Femur (tissue), 1 donor: ENCODE results near the gene LRRC10B.
"Not testable (repeated sequence)": the region's sequence is repeated elsewhere in the genome, so short reads cannot be mapped to it uniquely, and the experiment has no call there.

Experiments used
- DNase-seq: peaks from one replicate; pipeline ENCODE4 v3.0.0-alpha.2; 2017

The LRRC10B gene

GRCh38 chr11:61507962-61508861, at the start of gene LRRC10B:
TSS of gene LRRC10B (plus strand) at chr11:61508749. CDS start at chr11:61508999, 250 bp downstream.
- no peak for DNase-seq

GRCh38 chr11:61460474-61460881, 48.1 kb upstream of the LRRC10B start:
- DNase-seq, result peak; percentile 85

DNA sequence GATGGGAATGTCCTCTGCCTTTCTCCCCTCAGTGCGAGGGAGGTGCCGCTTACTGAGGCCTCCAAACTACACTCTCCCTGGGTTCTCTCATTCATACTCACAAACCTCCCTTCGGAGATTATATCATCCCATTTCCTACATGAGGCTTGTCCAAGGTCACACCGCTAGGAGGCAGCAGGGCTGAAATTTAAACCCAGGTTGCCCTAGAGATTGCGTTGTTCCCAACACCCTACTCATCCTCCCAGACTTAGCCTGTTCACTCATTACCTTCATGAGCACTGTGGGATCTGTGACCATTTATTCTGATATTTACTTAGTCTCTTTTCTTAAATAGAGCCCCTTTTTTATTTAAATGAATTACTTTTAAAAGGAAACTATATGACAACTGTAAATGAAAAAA, 47.6 kb upstream of the LRRC10B start:
- DNase-seq, result no peak

- DNase-seq, result not testable (repeated sequence)
Observed at GRCh38 chr11:61467602-61468001, 40.9 kb upstream of the LRRC10B start.

- DNase-seq, result no peak
Observed at GRCh38 chr11:61468002-61468401, 40.5 kb upstream of the LRRC10B start.

GRCh38 chr11:61472282-61472681, 36.3 kb upstream of the LRRC10B start:
- DNase-seq, result peak; percentile 62

- no peak for DNase-seq
Observed at GRCh38 chr11:61472868-61473267, 35.7 kb upstream of the LRRC10B start.

DNA sequence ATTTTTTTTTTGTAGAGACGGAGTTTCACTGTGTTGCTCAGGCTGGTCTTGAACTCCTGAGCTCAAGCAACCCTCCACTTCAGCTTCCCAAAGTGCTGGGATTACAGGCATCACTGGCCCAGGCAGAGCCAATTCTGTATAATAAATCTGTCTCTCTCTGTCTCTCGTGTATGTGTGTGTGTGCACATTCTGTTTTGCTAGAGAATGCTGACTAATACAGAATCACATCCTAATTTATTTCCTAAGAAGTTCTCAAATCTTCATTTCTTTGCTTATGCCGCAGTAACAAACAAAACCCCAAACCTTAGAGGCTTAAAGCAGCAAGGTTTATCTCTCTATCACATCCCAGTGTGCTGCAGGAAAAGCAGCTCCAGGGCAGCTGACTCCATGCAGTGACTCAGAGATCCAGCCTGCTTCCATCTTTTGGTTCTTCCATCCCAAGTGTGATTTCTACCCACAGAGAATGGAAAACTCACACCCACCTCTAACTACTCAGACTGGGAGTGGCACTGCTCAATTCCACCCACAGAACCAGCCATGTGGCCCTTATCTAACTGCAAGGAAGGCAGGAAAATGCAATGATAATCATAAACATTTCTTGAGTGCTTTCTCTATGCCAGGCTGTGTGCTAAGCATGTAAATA, 35.1 kb upstream of the LRRC10B start:
- no peak for DNase-seq

DNA sequence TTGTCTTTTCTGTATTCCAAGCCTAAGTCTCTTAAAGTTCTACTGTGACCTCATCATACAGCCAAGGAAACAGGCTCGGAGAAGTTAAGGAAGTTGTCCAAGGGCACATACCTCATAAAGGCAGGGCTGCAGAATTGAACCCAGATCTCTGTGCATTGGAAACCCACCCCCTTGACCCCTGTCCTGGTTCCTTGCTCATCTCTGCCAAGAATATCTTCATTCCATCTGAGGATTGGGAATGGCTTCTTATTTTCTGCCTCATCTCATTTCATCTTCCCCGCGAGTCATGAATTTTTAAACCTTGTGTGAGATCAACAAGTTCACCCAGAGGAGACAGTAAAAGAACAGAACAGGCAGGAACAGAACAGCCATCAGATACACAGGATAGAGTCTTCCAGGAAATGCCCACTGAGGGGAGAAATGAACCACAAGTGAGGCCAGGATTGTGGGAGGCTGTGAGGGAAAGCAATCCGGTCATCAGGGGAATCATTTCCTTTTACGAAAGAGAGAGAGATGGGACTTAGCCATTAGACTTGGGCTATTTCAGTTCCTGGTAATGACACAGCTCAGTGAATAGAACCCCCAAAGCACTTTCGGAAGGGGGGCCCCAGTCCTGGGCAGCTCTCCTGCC, 34.4 kb upstream of the LRRC10B start:
- no peak for DNase-seq

DNA sequence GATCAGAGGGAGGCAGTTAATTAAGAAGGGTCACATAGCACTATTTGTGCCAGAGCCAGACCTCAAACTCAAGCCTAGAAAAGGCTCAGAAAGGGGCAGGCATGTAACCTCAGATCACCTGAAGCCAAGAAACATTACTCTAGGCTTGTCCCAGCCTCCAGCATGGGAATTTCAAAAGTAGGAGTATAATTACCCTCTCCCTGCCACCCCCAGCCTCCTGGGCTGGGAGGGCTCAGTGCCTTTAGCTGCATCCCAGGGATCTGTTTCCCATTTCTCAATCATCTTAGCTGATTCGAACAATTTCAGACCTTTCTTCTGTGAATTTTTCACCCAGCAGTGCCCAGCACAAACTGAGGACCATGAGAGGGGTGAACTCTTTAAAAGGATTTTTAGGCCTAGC, 33.1 kb upstream of the LRRC10B start:
- DNase-seq, result no peak

GRCh38 chr11:61476371-61476770, 32.2 kb upstream of the LRRC10B start:
- no peak for DNase-seq

GRCh38 chr11:61477126-61477525, 31.4 kb upstream of the LRRC10B start:
- no peak for DNase-seq

DNA sequence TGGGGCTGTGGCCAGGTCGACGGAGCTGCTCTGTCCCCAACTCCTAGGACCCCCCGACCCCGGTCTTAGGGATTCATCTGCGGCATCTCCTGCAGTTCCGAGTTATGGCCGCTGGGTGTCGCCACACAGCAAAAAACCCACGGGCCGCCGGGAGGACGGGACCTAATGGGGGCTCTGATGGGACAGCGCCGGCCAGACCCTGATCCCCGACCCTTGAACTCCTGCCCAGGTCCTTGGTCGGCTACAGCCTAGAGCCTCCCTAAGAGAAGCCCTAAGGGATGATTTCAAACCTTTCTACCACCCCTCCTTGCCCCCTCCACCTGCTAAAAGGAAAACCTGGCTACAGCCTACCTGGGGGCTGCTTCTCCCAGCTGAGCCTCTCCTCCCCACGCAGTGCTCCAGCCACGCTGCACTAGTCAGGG, 30.8 kb upstream of the LRRC10B start:
- DNase-seq, result peak; percentile 62

DNA sequence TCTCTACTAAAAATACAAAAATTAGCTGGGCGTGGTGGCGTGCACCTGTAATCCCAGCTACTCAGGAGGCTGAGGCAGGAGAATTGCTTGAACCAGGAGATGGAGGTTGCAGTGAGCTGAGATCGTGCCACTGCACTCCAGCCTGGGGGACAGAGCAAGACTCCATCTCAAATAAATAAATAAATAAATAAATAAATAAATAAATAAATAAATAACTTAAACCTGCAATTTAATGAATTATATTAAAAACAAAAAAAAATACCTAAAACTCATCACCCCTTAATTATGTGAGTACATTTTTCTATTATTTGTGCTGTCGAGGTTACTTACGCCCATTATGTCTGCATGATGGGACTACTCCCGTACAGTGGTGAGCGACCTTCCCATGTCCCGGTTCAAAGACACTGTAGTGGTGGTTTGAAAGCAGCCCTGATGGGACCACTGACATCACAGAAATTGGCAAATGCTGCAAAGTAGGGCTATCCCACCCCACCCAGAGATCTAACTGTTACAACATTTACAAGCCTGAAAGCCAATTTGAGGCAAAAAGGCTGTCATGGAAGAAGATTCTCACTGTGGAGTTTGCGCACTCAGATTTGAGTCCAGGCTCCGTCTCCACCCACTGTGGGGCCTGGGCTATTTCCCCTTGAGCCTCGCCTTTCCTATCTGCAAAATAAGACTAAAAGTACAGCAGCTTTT, 29.0 kb upstream of the LRRC10B start:
- DNase-seq, result not testable (repeated sequence)

GRCh38 chr11:61480261-61480993, 28.1 kb upstream of the LRRC10B start:
- DNase-seq, result no peak

- peak; percentile 67 for DNase-seq
Observed at GRCh38 chr11:61480994-61481335, 27.6 kb upstream of the LRRC10B start.

DNA sequence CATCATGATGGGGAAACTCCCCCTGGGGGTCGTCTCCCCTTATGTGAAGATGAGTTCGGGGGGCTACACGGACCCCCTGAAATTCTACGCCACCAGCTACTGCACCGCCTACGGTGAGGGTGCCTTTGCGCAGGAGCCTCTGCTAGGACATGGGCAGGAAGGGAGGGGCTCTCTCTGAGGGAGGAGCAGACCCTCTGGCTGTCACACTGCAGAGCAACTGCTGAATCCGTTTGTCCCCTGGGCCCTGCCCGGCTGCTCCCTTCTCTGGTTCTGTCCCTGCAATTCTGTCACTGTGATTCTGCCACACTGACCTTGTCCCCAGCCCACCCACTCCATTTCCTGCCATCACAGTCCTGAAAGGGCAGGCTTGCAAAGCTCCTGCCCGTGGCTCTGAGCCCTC, 26.7 kb upstream of the LRRC10B start:
- no peak for DNase-seq

GRCh38 chr11:61482513-61482912, 26.0 kb upstream of the LRRC10B start:
- DNase-seq, result no peak

- no peak for DNase-seq
Observed at GRCh38 chr11:61484541-61484940, 24.0 kb upstream of the LRRC10B start.

GRCh38 chr11:61485080-61485479, 23.5 kb upstream of the LRRC10B start:
- DNase-seq, result no peak

DNA sequence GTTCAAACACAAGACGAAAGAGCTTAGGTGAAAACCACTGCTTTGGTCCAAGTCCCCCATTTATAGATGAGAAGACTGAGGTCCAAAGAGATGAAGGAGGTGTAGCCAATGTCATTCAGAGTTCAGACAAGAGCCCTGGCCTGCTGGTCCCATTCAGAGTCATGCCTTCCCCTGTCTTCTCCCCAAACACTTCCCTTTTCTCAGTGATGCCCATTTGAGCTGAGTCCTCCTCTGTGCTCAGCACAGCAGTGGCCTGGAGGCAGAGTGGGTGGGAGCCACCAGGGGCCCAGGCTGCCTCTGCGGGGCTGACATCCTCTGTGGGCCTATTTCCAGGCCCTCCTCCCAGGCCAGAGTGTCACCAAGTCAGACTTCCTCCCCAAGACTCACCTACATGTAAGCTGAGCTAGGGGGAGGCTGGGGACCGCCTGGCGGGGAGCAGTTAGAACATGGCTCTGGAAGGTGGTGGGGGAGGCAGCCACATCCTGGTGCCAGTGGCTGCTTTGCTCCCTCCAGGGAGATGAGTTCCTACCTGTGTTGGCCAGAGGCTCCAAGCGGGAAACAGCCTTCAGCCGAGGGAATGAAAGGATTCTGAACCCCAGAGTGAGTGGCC, 22.4 kb upstream of the LRRC10B start:
- DNase-seq, result no peak

DNA sequence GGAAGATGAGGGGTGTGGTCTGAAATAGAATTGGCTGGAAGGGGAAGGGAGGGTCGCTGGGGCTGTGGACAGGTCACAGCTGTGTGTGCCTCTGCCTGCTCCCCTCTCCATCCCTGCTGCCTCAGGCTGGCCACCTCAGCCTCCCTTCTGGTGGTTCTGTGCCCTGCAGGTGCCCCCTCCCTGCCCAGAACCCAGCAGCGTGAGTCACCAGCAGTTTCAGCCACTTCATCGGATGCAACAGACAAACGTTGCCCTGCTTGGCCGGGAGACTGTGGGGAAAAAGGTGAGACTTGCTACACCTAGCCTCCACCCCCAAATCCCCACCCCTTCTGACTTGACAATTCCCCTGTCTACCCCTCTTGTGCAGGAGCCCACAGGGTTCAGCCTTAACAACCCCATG, 21.8 kb upstream of the LRRC10B start:
- DNase-seq, result no peak
